Neural cell (in vitro differentiated cells): ENCODE measurements around the gene BMP15.

Experiments
- CTCF ChIP-seq: fragments of 450-650 bp; IDR thresholded peaks from 2 replicates; pipeline ENCODE4 v1.5.1; 2014; ENCODE audit warnings: antibody characterized with exemption, mild to moderate bottlenecking, moderate library complexity; ENCODE audit not compliant: poor library complexity, severe bottlenecking
- POLR2AphosphoS5 ChIP-seq: IDR thresholded peaks from 2 replicates; pipeline ENCODE4 v1.6.1; 2012
- RAD21 ChIP-seq: fragments of 450-650 bp; conservative IDR thresholded peaks from 2 replicates; pipeline ENCODE4 v1.6.1; 2014; ENCODE audit warnings: antibody characterized with exemption, mild to moderate bottlenecking, moderate library complexity
- TAF1 ChIP-seq: IDR thresholded peaks from 2 replicates; pipeline ENCODE4 v1.6.1; 2012; ENCODE audit warnings: low read depth

DNA sequence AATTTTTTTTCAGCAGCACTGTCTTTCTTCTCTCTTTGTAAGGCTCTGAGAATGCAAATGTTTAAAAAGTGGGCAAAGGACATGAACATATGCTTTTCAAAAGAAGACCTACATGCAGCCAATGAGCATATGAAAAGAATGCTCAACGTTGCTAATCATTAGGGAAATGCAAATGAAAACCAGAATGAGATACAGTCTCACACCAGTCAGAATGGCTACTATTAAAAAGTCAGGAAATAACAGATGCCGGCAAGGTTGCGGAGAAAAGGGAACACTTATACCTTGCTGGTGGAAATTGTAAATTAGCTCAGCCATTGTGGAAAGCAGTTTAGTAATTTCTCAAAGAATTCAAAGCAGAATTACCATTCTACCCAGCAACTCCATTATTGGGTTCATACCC lies 51.6 kb downstream of the BMP15 start:
- TF ChIP-seq TAF1 (no peak), RAD21 (no peak), POLR2AphosphoS5 (no peak), CTCF (no peak)
